HG02852 (cell line): ENCODE results near the gene LCN15.
A peak's percentile ranks its signal among the peaks of the same experiment; 100 is the strongest.
"Not testable (repeated sequence)": the region's sequence is repeated elsewhere in the genome, so short reads cannot be mapped to it uniquely, and the experiment has no call there.

Experiments used
- ATAC-seq: cut with Tn5 transposase; IDR thresholded peaks from one replicate; pipeline ENCODE4 v1.9.1; 2021; ENCODE audit warnings: mild to moderate bottlenecking, moderate library complexity; ENCODE audit not compliant: unreplicated experiment

The LCN15 gene

DNA sequence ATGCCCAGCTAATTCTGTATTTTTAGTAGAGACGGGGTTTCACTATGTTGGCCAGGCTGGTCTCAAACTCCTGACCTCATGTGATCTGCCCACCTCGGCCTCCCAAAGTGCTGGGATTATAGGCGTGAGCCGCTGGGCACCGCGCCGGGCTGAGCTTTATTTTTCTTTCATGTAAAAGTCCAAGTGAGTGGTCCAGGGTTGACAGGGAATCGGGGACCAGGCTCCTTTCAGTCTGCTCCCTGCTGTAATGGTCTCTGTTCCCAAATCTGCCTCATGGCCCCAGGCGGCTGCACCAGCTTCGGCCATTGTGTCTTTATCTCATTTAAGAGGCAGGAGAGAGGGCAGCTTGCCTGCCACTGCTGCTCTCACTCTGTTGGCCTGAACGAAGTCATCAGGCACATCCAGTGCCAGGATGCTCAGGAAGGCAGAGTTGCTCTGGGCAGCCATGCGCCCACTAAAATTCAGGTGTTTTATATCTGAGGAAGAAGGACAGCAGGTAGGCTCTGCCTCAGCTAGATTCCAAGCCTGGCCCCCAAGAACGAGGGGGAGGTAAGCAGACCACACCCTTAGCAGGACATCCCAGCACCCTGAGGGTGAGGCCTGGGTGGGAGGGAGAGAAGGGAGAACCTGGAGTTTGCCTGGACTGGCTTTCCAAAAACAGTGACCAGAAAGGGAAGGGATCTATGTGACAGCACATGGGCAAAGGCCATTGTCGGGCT, 30.1 kb upstream of the LCN15 start:
- ATAC-seq, result no peak

DNA sequence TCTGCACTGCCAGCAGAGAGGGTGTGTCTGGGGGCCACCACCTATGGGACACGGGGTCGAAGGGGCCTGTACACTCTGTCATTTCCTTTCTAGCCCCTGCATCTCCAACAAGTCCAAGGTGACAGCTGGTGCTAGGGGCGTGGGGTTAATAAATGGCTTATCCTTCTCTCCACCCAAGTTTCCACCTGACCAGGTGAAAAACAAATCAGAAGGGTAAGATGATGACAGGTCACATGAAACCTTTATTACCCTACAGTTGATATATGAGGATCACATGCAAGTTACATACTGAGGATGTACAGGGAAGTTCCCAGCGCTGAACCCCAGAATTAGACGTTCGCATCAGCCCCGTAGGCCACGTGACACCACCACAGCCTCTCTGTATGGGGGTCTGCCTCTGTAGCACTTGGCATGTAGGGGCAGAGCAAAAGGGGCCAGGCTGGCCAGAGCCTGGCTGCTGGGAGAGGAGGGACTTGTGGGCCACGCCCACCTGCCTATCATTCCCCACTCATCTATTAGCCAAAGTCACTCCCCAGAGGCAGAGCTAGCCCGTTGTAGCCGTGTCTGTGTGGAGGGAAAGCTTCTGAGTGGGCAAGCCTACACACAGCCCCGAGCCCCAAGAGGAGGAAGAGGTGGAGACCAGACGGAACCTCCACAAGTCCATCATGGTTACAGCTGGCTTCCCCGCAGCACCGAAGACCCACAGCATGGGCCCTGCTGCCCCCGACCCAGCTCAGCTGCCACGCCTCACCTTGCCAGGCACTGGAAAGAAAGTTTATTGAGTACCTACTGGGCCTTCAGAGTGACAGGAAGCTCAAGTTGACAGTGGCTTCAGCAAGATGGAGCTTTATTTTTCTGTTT, 29.0 kb upstream of the LCN15 start:
- ATAC-seq, result no peak

DNA sequence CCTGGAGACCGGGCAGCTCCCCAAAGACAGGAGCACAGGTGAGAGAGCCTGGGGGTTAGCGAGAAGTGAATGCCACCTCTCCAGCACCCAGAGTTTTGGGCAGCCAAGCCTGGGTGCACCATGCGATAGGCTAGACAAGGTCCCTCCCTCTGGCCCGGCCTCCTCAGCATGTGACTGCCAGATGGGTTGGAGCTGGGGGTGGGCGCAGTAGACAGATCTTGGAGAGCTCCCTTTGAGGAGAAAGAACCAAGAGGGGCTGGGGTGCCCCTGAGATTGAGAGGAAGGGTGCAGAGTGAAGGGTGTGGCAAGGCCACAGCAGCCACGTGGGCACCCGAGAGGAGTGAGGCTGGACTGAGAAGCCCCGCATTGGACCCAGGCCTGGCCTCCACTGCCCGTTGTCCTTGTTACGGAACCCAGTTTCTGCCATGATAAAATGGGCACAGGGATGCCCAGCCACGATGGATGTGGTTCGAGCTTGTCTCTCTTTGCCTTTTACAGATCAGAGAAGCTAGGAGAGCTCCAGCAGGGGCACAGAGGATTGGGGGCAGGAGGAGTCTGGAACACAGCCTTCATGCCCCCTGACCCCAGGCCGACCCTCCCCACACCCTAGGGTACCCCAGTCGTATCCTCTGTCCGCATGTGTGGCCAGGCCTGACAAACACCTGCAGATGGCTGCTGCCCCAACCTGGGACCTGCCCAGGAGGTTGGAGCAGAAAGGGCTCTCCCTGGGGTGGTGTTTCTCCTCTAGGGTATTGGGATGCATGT, 28.2 kb upstream of the LCN15 start:
- no peak for ATAC-seq

- ATAC-seq, result no peak
Observed at GRCh38 chr9:136791516-136792276, 27.4 kb upstream of the LCN15 start.

- ATAC-seq, result peak; percentile 84
Observed at GRCh38 chr9:136790640-136791515, 26.6 kb upstream of the LCN15 start, which contains the start of gene TMEM141. Gene TMEM141 (plus strand): TSS chr9:136791344. CDS start chr9:136791371, 27 bp downstream.

GRCh38 chr9:136789523-136789937, 25.2 kb upstream of the LCN15 start:
- no peak for ATAC-seq

DNA sequence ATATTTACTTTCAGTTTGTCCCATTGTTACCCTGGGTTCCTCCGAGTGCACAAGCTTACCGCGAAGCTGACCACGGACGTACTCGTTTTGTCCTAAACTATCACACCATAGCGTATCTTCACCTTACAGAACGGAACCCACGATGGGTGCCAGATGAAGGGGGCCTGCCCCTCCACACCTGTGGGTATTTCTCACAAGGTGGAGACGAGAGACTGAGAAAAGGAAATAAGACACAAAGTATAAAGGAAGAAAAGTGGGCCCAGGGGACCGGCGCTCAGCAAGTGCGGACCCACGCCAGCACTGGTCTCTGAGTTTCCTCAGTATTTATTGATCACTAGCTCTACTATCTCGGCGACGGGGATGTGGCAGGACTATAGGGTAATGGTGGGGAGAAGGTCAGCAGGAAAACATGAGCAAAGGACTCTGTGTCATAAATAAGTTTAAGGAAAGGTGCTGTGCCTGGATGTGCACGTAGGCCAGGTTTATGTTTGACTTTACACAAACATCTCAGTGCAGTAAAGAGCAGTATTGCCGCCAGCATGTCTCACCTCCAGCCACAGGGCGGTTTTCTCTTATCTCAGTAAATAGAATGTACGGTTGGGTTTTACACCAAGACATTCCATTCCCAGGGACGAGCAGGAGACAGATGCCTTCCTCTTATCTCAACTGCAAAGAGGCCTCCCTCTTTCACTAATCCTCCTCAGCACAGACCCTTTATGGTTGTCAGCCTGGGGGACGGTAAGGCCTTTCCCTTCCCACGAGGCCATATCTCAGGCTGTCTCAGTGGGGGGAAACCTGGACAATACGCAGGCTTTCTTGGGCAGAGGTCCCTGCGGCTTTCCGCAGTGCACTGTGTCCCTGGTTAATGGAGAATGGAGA, 24.6 kb upstream of the LCN15 start:
- not testable (repeated sequence) for ATAC-seq

- ATAC-seq, result no peak
Observed at GRCh38 chr9:136787690-136788400, 23.5 kb upstream of the LCN15 start.

DNA sequence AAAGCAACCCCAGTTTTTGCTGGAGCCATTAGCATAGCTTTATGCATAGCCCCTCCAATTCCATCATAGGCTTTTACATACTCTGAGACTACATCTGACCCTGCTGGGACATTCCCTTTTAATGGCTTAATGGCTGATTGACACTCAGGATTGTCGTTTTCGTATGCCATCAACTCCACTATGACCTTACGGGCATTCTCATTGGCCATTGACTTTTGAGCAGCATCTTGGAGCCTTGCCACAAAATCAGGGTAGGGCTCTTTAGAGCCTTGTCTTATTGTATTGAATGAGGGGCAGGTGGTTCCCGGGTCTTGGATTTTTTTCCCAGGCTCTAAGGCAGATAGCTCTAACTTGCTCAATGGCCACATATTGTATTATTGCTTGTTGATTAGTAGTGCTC, 22.7 kb upstream of the LCN15 start:
- not testable (repeated sequence) for ATAC-seq

DNA sequence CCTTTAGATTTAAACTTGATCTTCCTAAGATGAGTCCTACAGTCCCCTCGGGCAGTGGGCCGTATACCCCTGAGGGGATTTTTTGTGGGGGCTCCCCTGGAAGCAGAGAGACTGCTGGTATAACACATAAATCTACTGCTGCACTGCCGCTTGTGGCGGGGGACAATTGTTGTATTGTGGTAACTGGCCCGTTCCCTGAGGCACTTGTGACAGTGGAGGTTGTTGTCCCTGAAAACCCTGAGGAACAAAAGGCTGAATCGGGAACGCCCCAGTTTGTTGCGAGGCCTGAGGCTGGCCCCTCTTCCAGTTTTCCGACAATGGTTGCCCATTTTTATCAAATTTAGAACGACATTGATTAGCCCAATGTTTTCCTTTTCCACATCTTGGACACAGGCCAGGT, 22.1 kb upstream of the LCN15 start:
- ATAC-seq, result no peak

DNA sequence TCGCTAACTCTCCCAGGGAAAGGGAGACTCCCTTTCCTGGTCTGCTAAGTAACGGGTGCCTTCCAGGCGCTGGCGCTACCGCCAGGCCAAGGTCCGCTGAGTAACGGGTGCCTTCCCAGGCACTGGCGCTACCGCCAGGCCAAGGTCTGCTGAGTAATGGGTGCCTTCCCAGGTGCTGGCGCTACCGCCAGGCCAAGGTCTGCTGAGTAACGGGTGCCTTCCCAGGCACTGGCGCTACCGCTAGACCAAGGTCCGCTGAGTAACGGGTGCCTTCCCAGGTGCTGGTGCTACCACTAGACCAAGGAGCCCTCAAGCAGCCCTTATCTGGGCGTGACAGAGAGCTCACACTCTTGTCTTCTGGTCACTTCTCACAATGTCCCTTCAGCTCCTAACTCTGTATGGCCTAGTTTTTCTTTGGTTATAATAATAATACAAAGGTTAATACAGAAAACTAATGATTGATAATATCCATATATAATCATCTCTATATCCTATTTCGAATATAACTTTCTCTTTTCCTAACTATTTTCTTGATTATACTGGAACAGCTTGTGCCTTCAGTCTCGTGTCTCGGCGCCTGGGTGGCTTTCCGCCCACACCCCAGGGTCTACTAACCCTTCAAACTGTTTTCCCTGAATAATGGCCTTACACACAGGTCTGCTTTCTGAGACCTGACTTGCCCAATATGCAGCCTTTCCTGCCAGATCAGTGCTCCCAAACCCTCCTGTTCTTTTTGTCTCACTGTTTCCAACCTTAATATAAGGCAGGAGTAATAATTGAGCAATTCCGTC, 21.4 kb upstream of the LCN15 start:
- ATAC-seq, result not testable (repeated sequence)

- no peak for ATAC-seq
Observed at GRCh38 chr9:136784997-136785361, 20.7 kb upstream of the LCN15 start.

DNA sequence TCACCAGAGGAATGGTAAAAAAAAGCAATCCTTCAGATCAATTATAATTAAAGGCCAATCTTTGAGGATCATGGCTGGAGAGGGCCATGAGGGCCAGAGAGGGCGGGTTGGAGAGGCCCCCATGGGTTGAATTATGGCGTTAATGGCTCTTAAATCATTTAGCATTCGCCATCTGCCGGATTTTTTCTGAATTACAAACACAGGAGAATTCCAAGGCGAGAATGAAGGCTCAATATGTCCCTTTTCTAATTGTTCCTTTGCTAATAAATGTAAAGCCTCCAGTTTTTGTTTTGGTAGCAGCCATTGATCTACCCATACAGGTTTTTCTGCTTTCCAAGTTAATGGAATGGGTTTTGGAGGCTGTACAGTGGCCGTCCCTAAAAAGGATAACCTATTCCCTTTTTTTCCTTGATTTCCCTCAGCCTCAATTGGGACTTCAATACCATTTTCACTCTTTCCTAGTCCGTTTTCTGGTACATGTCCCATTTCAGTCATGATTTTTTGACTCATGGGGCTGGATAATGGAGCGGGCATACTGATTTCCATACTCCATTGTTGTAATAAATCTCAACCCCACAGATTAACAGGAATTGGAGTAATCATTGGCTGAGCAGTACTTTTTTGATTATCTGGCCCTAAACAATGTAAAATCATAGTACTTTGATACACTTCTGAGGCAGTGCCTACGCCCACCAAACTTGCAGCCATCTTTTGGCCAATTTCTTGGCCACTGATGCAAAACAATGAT, 20.1 kb upstream of the LCN15 start:
- ATAC-seq, result no peak

- no peak for ATAC-seq
Observed at GRCh38 chr9:136782452-136782851, 18.1 kb upstream of the LCN15 start.

- ATAC-seq, result no peak
Observed at GRCh38 chr9:136779808-136780207, 15.5 kb upstream of the LCN15 start.

DNA sequence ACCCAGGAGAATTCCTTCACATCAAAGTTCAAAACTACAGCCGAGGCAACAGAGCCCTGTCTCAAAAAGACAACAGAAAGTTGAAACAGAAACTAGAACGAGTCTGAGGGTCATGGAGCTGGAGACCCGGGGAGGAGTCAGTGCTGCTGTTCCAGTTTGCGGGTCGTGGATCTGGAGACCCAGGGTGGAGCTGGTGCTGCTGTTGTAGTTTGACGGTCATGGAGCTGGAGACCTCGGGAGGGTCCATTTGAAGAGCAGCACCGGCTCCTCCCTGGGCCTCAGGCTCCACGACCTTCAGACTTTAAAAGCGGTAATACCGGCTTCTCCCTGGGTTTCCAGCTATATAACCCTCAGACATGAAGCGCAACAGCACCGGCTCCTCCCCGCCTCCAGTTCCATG, 13.0 kb upstream of the LCN15 start:
- no peak for ATAC-seq

- ATAC-seq, result no peak
Observed at GRCh38 chr9:136776947-136777346, 12.6 kb upstream of the LCN15 start.
